ENCODE data around the gene KIRREL1.

The KIRREL1 gene

DNA sequence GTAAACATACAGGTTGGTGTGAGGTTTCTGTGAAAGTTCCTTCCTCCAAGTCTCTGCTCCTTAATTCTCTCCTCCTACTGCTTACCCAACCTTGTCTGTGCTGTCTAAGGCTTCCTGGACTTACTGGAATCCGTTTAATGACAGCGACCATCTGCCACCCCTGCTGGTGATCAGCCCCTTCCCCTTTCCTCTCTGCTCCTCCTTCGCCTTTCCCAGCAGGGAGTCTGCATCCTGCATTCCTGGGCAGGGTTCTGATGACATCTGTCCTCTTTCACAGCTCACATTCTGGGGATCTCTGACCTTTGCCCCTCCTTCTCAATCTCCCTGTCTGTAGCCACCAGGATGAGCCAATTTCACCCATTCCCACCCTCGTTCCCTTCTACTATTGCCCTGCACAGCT lies 66.5 kb downstream of the KIRREL1 start:
- no peak overlapping the region for H3K27ac ChIP-seq (ENCODE audit: low read length)
- peaks cover 21% of the 10 kb centered on the region for H3K4me1 ChIP-seq (ENCODE audit: control insufficient read depth, low read depth, low read length)
- no peaks in the 10 kb centered on the region for H3K36me3 ChIP-seq (ENCODE audit: control insufficient read depth, low read depth, low read length)
- no peak overlapping the region for H3K4me3 ChIP-seq (ENCODE audit: low read length)
- no peaks in the 10 kb centered on the region for H3K27me3 ChIP-seq (ENCODE audit: control insufficient read depth, insufficient read depth, low read length)
- no peak overlapping the region for H3K9ac ChIP-seq (ENCODE audit: low read length)
- no peaks in the 10 kb centered on the region for H3K9me3 ChIP-seq (ENCODE audit: control insufficient read depth, low read depth, low read length)

DNA sequence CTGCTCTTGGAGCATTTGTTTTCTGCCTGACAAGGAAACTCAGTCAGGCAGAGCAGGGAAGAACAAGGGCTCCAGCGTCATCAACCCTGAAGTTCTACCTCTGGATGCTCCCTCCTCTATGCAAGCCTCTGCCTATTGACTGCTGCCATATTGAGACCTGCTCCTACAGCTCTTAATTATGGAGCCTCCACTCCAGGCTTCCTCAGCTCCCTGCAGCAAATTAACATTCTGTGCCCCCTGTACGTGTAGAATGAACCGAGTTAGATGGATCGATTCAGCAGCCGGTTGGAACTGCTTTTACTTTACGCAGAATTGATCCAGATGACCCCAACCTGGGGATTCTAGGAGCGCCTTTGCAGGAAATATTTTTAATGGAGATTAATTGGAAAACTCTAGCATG lies 68.7 kb downstream of the KIRREL1 start:
- Histone ChIP-seq H3K4me3 (ENCODE audit: low read length) (no peak overlapping the region), H3K27me3 (ENCODE audit: control insufficient read depth, insufficient read depth, low read length) (no peaks in the 10 kb centered on the region), H3K27ac (ENCODE audit: low read length) (no peak overlapping the region), H3K36me3 (ENCODE audit: control insufficient read depth, low read depth, low read length) (no peaks in the 10 kb centered on the region), H3K9me3 (ENCODE audit: control insufficient read depth, low read depth, low read length) (no peaks in the 10 kb centered on the region), H3K9ac (ENCODE audit: low read length) (no peak overlapping the region), H3K4me1 (ENCODE audit: control insufficient read depth, low read depth, low read length) (peaks cover 15% of the 10 kb centered on the region)

DNA sequence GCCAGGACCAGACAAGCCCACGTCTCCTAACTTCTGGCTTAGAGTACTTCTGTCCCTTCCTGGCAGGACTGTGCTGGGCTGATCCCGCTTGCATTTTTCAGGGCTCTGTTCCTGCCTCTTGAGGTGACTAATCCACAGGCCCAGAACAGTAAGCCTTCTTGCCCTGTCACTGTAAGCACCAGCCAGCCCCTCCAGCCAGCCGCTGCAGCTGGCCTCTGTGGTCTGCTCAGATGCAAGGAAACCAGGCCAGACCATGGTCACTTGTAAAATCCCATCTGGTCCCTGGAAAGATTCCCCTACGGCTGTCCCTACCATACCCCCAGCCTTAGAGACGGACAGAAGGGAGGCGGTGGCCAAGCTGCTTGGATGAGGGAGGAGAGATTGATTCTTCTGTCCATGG lies 74.2 kb downstream of the KIRREL1 start:
- Histone ChIP-seq H3K9ac (ENCODE audit: low read length) (no peak overlapping the region), H3K27ac (ENCODE audit: low read length) (no peak overlapping the region), H3K27me3 (ENCODE audit: control insufficient read depth, insufficient read depth, low read length) (no peaks in the 10 kb centered on the region), H3K36me3 (ENCODE audit: control insufficient read depth, low read depth, low read length) (no peaks in the 10 kb centered on the region), H3K4me1 (ENCODE audit: control insufficient read depth, low read depth, low read length) (peaks cover 11% of the 10 kb centered on the region), H3K4me3 (ENCODE audit: low read length) (no peak overlapping the region), H3K9me3 (ENCODE audit: control insufficient read depth, low read depth, low read length) (no peaks in the 10 kb centered on the region)

DNA sequence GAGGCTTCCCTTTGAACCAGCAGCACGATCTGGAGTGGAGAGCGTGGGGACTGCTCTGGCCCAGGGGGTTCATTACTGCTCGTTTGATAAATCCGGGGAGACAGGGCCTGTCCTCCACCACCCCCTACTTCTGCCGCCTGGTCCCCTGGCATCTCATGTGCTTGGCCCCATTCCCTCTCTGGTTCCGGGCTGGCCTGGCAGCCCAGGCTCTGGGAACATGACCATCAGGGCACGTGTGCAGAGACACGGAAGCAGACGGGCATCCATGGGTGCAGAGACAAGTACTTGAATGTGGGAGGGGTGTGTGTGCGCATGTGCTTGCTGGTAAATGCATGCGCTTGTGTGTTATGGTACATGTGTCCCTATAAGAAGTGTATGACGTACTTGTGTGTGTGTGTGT lies 75.5 kb downstream of the KIRREL1 start:
- Histone ChIP-seq H3K4me1 (ENCODE audit: control insufficient read depth, low read depth, low read length) (peaks cover 16% of the 10 kb centered on the region), H3K36me3 (ENCODE audit: control insufficient read depth, low read depth, low read length) (no peaks in the 10 kb centered on the region), H3K9ac (ENCODE audit: low read length) (no peak overlapping the region), H3K9me3 (ENCODE audit: control insufficient read depth, low read depth, low read length) (no peaks in the 10 kb centered on the region), H3K27me3 (ENCODE audit: control insufficient read depth, insufficient read depth, low read length) (no peaks in the 10 kb centered on the region), H3K27ac (ENCODE audit: low read length) (no peak overlapping the region), H3K4me3 (ENCODE audit: low read length) (no peak overlapping the region)

DNA sequence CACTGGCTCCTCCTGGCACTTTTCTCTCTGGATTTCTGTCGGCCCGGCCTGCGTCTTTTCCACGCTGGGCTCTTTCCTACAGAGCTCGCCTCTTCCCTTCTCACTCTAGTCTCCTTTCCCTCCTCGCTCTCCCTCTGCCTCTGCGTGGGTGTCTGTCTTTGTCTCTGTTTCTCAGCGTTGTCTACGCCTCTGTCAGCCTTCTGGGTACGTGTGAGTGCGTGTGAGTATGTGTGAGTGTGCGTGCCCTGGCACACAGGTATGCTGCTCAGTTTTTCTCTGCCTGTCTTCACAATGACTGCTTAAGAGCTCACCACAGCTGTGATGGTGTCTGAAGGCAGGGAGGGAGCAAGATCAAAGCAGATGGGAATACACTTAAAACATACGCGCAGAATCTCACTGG lies 77.7 kb downstream of the KIRREL1 start:
- Histone ChIP-seq H3K27me3 (ENCODE audit: control insufficient read depth, insufficient read depth, low read length) (no peaks in the 10 kb centered on the region), H3K4me1 (ENCODE audit: control insufficient read depth, low read depth, low read length) (peaks cover 17% of the 10 kb centered on the region), H3K4me3 (ENCODE audit: low read length) (no peak overlapping the region), H3K9me3 (ENCODE audit: control insufficient read depth, low read depth, low read length) (no peaks in the 10 kb centered on the region), H3K9ac (ENCODE audit: low read length) (no peak overlapping the region), H3K36me3 (ENCODE audit: control insufficient read depth, low read depth, low read length) (no peaks in the 10 kb centered on the region), H3K27ac (ENCODE audit: low read length) (no peak overlapping the region)

DNA sequence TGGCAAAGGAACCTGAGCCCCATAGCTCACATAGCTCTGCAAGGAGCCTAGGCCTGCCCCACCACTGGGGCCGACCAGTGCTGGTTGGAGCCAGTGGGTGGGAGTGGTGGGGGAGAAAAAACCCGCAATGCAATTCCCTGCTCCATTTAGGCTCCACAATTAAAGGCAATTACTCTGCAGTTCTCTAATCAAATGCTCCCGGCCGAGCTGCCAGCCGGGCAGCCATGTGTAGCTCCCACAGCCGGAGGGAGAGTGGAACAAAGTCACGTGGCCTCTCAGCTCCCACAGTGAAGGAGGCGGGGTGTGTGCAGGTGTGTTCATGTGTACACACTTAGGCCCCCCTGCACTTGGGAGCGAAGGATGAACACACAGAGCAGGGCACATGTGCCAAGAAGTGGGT lies 81.6 kb downstream of the KIRREL1 start:
- Histone ChIP-seq H3K9me3 (ENCODE audit: control insufficient read depth, low read depth, low read length) (no peaks in the 10 kb centered on the region), H3K27ac (ENCODE audit: low read length) (no peak overlapping the region), H3K4me1 (ENCODE audit: control insufficient read depth, low read depth, low read length) (peaks cover 35% of the 10 kb centered on the region), H3K27me3 (ENCODE audit: control insufficient read depth, insufficient read depth, low read length) (no peaks in the 10 kb centered on the region), H3K4me3 (ENCODE audit: low read length) (no peak overlapping the region), H3K9ac (ENCODE audit: low read length) (no peak overlapping the region), H3K36me3 (ENCODE audit: control insufficient read depth, low read depth, low read length) (no peaks in the 10 kb centered on the region)

DNA sequence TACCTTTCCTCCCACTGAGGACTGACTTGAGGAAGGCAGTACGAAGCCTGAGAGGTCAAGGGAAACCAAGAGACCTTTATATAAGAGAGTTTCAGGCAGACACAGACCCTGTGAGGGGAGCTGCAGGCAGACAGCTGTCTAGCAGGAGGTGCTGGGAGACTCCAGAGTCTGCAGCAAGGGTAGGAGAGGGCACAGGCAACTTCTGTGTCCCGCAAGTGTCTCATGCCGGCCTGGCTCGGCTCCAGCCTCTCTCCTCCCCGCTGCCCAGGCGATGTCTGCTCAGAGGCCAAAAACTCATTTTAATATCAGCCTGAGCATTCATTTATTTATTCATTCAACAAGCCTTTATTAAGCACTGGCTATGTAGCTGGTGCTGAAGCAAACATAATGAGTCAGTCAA lies 83.0 kb downstream of the KIRREL1 start:
- H3K4me1 ChIP-seq (ENCODE audit: control insufficient read depth, low read depth, low read length), result peaks cover 24% of the 10 kb centered on the region
- H3K27me3 ChIP-seq (ENCODE audit: control insufficient read depth, insufficient read depth, low read length), result no peaks in the 10 kb centered on the region
- H3K9me3 ChIP-seq (ENCODE audit: control insufficient read depth, low read depth, low read length), result no peaks in the 10 kb centered on the region
- H3K36me3 ChIP-seq (ENCODE audit: control insufficient read depth, low read depth, low read length), result peaks cover 2% of the 10 kb centered on the region
- H3K9ac ChIP-seq (ENCODE audit: low read length), result no peak overlapping the region
- no peak overlapping the region for H3K4me3 ChIP-seq (ENCODE audit: low read length)
- no peak overlapping the region for H3K27ac ChIP-seq (ENCODE audit: low read length)

DNA sequence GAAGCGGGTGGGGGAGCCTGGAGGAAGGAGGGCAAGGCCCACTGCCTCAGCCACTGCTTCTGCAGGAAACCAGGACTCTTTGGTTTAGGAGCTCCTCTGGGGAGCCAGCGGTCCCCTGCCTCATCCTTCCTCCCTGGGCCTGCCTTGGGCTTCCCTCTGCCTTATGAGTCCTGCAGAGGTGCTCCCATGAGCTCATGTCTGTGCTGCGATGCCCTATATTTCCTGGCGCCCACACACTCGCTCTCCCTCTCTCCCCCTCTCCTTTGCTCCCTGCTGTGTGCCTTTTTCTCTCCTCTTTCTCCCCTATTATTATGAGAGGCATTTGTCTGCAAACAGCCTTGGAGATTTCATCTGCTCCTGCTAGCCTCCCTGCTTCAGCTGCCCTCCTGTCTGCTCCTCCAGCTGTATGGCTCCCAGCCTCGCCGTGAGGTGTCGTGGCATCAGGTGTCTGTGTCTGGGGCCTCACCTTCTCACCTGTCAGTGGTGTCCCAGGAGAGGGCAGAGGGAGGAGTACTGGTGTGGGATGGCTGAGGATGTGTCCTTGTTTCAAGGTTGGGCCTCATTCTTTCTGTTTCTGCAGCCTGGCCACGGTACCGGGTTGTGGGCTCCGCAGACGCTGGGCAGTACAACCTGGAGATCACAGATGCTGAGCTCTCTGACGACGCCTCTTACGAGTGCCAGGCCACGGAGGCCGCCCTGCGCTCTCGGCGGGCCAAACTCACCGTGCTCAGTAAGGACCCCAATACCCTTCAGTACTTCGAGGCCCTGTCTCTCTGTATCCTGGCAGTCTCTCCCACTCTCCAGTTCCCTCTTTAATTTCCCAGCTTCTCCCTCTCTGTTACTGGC lies 84.2 kb downstream of the KIRREL1 start:
- H3K27ac ChIP-seq (ENCODE audit: low read length), result no peak overlapping the region
- no peak overlapping the region for H3K9ac ChIP-seq (ENCODE audit: low read length)
- H3K4me1 ChIP-seq (ENCODE audit: control insufficient read depth, low read depth, low read length), result peaks cover 24% of the 10 kb centered on the region
- no peaks in the 10 kb centered on the region for H3K27me3 ChIP-seq (ENCODE audit: control insufficient read depth, insufficient read depth, low read length)
- no peak overlapping the region for H3K4me3 ChIP-seq (ENCODE audit: low read length)
- no peaks in the 10 kb centered on the region for H3K9me3 ChIP-seq (ENCODE audit: control insufficient read depth, low read depth, low read length)
- peaks cover 6% of the 10 kb centered on the region for H3K36me3 ChIP-seq (ENCODE audit: control insufficient read depth, low read depth, low read length)

DNA sequence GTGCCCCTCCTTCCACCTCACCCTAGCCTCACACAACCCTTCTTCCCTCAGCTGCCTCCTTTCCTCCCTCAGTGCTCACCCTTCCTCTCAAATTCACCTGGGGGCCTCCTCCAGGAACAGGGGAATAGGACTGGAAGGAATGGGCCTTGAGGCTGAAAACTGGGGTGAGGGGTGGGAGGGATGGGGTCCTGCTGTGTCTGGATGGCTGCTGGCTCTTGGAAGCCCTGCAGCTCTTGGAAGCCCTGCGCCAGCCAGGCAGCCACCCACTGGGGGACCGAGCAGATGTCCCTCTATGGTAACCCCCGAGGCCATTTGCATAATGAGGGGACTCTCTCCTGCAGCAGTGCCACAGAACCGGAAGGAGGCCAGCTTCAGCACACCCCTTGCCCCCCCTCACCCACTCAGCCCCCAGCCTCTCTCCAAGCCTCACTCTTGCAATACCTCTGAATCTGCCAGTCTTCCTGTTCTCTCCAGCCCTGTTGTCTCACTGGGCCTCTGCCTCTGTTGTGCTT lies 85.2 kb downstream of the KIRREL1 start:
- Histone ChIP-seq H3K4me3 (ENCODE audit: low read length) (no peak overlapping the region), H3K36me3 (ENCODE audit: control insufficient read depth, low read depth, low read length) (peaks cover 6% of the 10 kb centered on the region), H3K9ac (ENCODE audit: low read length) (no peak overlapping the region), H3K9me3 (ENCODE audit: control insufficient read depth, low read depth, low read length) (no peaks in the 10 kb centered on the region), H3K27me3 (ENCODE audit: control insufficient read depth, insufficient read depth, low read length) (no peaks in the 10 kb centered on the region), H3K27ac (ENCODE audit: low read length) (no peak overlapping the region), H3K4me1 (ENCODE audit: control insufficient read depth, low read depth, low read length) (peaks cover 22% of the 10 kb centered on the region)

DNA sequence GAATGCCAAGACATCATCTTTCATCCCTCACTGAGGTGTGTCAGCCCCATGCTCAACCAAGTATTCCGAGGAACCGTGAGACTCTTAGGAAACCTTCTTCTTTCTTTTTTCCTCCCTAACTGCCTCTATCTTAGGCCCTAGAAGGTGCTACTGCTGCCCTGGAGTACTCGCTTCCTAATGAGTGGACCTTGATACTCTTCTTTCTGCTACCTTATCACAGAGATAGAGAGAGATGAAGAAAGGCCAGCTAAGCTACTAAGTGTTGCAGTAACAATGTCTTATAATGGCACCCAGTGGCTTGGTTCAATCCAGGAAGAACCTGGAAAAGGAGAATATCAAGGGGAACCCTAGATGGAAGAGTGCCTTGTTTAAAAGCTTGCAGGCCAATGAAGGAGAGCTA lies 86.6 kb downstream of the KIRREL1 start:
- H3K36me3 ChIP-seq (ENCODE audit: control insufficient read depth, low read depth, low read length), result peaks cover 15% of the 10 kb centered on the region
- no peak overlapping the region for H3K4me3 ChIP-seq (ENCODE audit: low read length)
- H3K27me3 ChIP-seq (ENCODE audit: control insufficient read depth, insufficient read depth, low read length), result no peaks in the 10 kb centered on the region
- H3K9me3 ChIP-seq (ENCODE audit: control insufficient read depth, low read depth, low read length), result no peaks in the 10 kb centered on the region
- H3K9ac ChIP-seq (ENCODE audit: low read length), result no peak overlapping the region
- H3K4me1 ChIP-seq (ENCODE audit: control insufficient read depth, low read depth, low read length), result peaks cover 18% of the 10 kb centered on the region
- no peak overlapping the region for H3K27ac ChIP-seq (ENCODE audit: low read length)

DNA sequence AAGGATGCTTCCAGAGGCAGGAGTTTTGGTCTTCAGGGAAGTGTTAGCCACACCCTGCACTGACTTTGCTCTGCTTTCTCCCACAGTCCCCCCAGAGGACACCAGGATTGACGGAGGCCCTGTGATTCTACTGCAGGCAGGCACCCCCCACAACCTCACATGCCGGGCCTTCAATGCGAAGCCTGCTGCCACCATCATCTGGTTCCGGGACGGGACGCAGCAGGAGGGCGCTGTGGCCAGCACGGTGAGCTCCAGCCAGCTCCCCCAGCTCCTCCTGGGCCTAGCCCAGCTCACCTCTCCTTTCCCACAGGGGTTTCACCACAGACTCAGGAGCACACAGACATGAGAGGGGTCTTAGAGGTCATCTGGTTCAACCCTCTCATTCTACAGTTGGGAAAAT lies 90.9 kb downstream of the KIRREL1 start:
- Histone ChIP-seq H3K27me3 (ENCODE audit: control insufficient read depth, insufficient read depth, low read length) (no peaks in the 10 kb centered on the region), H3K27ac (ENCODE audit: low read length) (no peak overlapping the region), H3K9me3 (ENCODE audit: control insufficient read depth, low read depth, low read length) (no peaks in the 10 kb centered on the region), H3K4me3 (ENCODE audit: low read length) (no peak overlapping the region), H3K4me1 (ENCODE audit: control insufficient read depth, low read depth, low read length) (no peaks in the 10 kb centered on the region), H3K9ac (ENCODE audit: low read length) (no peak overlapping the region), H3K36me3 (ENCODE audit: control insufficient read depth, low read depth, low read length) (peaks cover 33% of the 10 kb centered on the region)

DNA sequence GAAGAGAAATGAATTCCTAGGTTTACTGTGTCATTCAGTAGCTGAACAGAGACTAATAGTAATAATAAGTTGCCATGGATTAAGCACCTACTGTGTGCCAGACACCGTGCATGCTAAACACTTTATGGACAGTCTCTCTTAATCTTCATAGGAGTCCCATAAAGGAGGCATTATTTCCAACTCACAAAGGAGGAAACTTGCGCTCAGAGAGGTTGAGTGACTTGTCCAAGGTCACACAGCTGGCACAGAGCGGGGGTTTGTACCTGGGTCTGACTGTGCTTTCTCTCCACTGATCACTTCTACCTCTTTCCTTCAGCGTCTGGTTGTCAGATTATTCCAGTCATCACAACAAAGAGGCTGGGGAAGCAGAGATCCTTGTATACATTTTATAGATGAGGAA lies 91.3 kb downstream of the KIRREL1 start:
- Histone ChIP-seq H3K4me3 (ENCODE audit: low read length) (no peak overlapping the region), H3K9me3 (ENCODE audit: control insufficient read depth, low read depth, low read length) (no peaks in the 10 kb centered on the region), H3K36me3 (ENCODE audit: control insufficient read depth, low read depth, low read length) (peaks cover 34% of the 10 kb centered on the region), H3K27ac (ENCODE audit: low read length) (no peak overlapping the region), H3K9ac (ENCODE audit: low read length) (no peak overlapping the region), H3K27me3 (ENCODE audit: control insufficient read depth, insufficient read depth, low read length) (no peaks in the 10 kb centered on the region), H3K4me1 (ENCODE audit: control insufficient read depth, low read depth, low read length) (no peaks in the 10 kb centered on the region)

Measured in iPS-18a (cell line).